ENCODE data around the gene ANKDD1A. TPM values are rescaled to one million over a fixed set of nuclear protein-coding genes. Genes with fewer than 3 reads are reported as not detected.

Gene ANKDD1A
- total RNA-seq, 2 donors from 2014 or later, result 7.2 to 8.4 TPM

GRCh38 chr15:64997745-64998375 is 86.2 kb downstream of the ANKDD1A start:
- no peaks in the 10 kb centered on the region for H3K36me3 Mint-ChIP-seq (ENCODE audit: insufficient read depth in 2 of 2)
- H3K27me3 Mint-ChIP-seq (ENCODE audit: low read depth), result no peaks in the 10 kb centered on the region
- peaks cover 3% of the 10 kb centered on the region for H3K4me1 Mint-ChIP-seq (ENCODE audit: low read depth)
- H3K9me3 Mint-ChIP-seq, result no peaks in the 10 kb centered on the region
- H3K4me3 Mint-ChIP-seq, result no peak overlapping the region
- no peak overlapping the region for H3K27ac Mint-ChIP-seq
- DNase-seq, result no peak
- ATAC-seq (replicated peaks in 1 of 2), result no peak

GRCh38 chr15:65004993-65005392 is 93.3 kb downstream of the ANKDD1A start:
- Mint-ChIP-seq H3K9me3 (no peaks in the 10 kb centered on the region), H3K4me1 (ENCODE audit: low read depth) (no peaks in the 10 kb centered on the region), H3K36me3 (ENCODE audit: insufficient read depth in 2 of 2) (peaks cover 1 to 2% of the 10 kb centered on the region in 2 donors), H3K27me3 (ENCODE audit: low read depth) (no peaks in the 10 kb centered on the region), H3K4me3 (no peak overlapping the region), H3K27ac (no peak overlapping the region)
- ATAC-seq (replicated peaks in 1 of 2), result no peak
- DNase-seq, result no peak

GRCh38 chr15:65006876-65007275 is 95.2 kb downstream of the ANKDD1A start:
- H3K4me1 Mint-ChIP-seq (ENCODE audit: low read depth), result no peaks in the 10 kb centered on the region
- H3K27ac Mint-ChIP-seq, result no peak overlapping the region
- no peak for DNase-seq
- no peak for ATAC-seq (replicated peaks in 1 of 2)
- no peaks in the 10 kb centered on the region for H3K9me3 Mint-ChIP-seq
- H3K27me3 Mint-ChIP-seq (ENCODE audit: low read depth), result no peaks in the 10 kb centered on the region
- no peak overlapping the region for H3K4me3 Mint-ChIP-seq
- H3K36me3 Mint-ChIP-seq (ENCODE audit: insufficient read depth in 2 of 2), result peaks cover 1 to 5% of the 10 kb centered on the region in 2 donors

Other genes starting within 250 kb of the ANKDD1A start
- gene RBPMS2, start 136.3 kb upstream of the ANKDD1A start, total RNA-seq, result under 1 TPM in 1 of 2 donors, not detected in 1; 0.14 TPM
- 10 to 100 TPM; 33.3 to 39.7 TPM for gene PIF1, start 86.3 kb upstream of the ANKDD1A start, total RNA-seq
- 10 to 100 TPM; 14.3 to 15.3 TPM for gene PLEKHO2, start 70.0 kb upstream of the ANKDD1A start, total RNA-seq
- 10 to 100 TPM; 52.2 to 57.9 TPM for gene SPG21, start 78.0 kb downstream of the ANKDD1A start, total RNA-seq
- 10 to 100 TPM; 12.9 to 18.2 TPM for gene MTFMT, start 117.7 kb downstream of the ANKDD1A start, total RNA-seq
- not detected for gene SLC51B, start 133.5 kb downstream of the ANKDD1A start, total RNA-seq
- gene RASL12, start 156.1 kb downstream of the ANKDD1A start, total RNA-seq, result not detected
- not detected for gene KBTBD13, start 164.8 kb downstream of the ANKDD1A start, total RNA-seq
- gene UBAP1L, start 203.3 kb downstream of the ANKDD1A start, total RNA-seq, result 1 to 10 TPM; 5.2 to 6.3 TPM
- gene PDCD7, start 221.9 kb downstream of the ANKDD1A start, total RNA-seq, result 10 to 100 TPM; 47.4 to 49.0 TPM